NB4 (cell line): ENCODE results near the gene MAML2.
A peak's percentile ranks its signal among the peaks of the same experiment; 100 is the strongest.

ENCODE experiments used
- DNase-seq: peaks from one replicate; pipeline ENCODE4 v3.0.0; 2010; ENCODE audit warnings: low read depth
- H3K4me3 ChIP-seq: one replicate; pipeline ENCODE4 v1.5.1; 2011; ENCODE audit warnings: mild to moderate bottlenecking, low read depth, low read length, moderate library complexity
- MYC ChIP-seq: IDR thresholded peaks from 2 replicates; pipeline ENCODE4 v1.6.1; 2011; ENCODE audit warnings: low read depth, low read length
- POLR2A ChIP-seq: IDR thresholded peaks from 2 replicates; pipeline ENCODE4 v1.6.1; 2011; ENCODE audit warnings: mild to moderate bottlenecking; ENCODE audit not compliant: insufficient read length; ENCODE audit errors: extremely low read depth
- TF ChIP-seq, protein P1 (sequence below): IDR thresholded peaks from 2 replicates; pipeline ENCODE4 v1.6.1; 2011; ENCODE audit warnings: low read depth, low read length
- TF ChIP-seq, protein P2 (sequence below): IDR thresholded peaks from one replicate; pipeline ENCODE4 v1.5.1; 2012; ENCODE audit warnings: low read depth, low read length

The MAML2 gene

DNA sequence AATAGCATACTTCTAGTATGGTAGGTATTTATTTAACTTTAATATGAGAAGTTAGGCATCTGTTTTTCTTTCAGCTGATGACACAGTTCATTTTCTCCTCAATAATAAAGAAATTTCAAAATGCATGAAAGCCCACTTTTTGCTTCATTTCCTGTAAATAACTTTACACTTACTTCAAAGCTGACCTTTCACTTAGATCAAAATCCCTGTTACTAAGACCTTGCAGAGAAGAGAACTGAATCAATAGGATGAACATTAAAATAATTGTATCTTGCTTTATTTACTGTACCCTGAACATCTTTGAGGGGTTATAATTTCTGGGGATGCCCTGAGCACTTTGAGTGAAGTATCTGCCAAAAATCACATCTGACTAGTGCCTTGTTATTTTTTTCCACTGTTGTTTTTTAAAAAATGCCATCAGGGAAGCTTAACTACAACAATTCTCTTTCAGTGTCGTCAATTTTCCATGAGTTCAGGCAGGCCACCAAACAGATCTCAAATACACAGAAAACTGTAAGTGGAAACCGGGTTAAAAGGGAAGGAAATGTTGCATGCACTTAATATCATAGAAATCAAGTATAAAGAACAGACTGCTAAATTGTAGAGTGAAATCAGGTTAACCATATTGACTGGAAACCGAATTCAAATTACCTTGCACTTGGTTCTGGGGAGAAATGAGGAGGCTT is 206.2 kb downstream of the MAML2 start:
- no peak for DNase-seq
- TF ChIP-seq, protein P1, sequence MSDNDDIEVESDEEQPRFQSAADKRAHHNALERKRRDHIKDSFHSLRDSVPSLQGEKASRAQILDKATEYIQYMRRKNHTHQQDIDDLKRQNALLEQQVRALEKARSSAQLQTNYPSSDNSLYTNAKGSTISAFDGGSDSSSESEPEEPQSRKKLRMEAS = no peak
- TF ChIP-seq, protein P2, sequence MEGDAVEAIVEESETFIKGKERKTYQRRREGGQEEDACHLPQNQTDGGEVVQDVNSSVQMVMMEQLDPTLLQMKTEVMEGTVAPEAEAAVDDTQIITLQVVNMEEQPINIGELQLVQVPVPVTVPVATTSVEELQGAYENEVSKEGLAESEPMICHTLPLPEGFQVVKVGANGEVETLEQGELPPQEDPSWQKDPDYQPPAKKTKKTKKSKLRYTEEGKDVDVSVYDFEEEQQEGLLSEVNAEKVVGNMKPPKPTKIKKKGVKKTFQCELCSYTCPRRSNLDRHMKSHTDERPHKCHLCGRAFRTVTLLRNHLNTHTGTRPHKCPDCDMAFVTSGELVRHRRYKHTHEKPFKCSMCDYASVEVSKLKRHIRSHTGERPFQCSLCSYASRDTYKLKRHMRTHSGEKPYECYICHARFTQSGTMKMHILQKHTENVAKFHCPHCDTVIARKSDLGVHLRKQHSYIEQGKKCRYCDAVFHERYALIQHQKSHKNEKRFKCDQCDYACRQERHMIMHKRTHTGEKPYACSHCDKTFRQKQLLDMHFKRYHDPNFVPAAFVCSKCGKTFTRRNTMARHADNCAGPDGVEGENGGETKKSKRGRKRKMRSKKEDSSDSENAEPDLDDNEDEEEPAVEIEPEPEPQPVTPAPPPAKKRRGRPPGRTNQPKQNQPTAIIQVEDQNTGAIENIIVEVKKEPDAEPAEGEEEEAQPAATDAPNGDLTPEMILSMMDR = no peak
- TF ChIP-seq POLR2A (no peak), MYC (no peak)
- H3K4me3 ChIP-seq = no peak overlapping the region

DNA sequence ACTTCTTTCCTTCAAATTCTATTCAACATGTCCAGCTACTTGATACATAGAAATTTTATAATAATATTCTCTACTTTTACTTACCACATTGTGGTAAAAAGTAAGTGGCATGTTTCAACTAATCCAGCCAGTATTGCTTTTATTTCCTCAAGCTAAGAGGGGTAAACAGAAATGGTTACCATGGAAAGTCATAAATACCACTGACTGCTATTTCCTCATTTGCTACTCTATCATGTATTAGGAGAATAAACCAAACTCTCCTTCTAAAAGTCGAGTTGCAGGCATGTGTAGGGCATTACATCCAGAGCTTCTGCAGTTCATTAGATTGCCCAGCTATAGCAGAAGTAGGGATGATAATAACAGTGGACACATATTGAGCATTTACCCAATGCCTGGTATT is 208.4 kb downstream of the MAML2 start:
- H3K4me3 ChIP-seq = no peak overlapping the region
- TF ChIP-seq, protein P1 = no peak
- TF ChIP-seq POLR2A (no peak), MYC (no peak)
- TF ChIP-seq, protein P2 = no peak
- peak; percentile 55 for DNase-seq

DNA sequence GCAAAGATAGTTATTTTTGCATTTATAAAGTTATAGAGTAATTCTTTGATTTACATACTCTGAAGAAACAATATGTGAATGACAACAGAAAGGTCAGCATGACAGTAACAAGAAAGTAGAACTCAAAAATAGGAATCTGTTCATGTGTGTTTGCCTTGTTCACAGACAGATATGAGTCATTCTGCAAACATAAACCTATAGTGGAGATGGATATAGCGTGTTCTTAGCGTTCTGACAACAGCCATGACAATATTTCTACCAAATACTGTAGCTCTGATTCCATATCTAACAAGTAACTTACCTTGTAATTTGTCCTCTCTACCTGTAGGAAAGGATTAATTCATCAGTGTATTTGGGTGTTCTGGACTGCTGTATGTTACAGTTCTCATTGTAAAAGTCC is 210.6 kb downstream of the MAML2 start:
- no peak for DNase-seq
- TF ChIP-seq POLR2A (no peak), MYC (no peak)
- TF ChIP-seq, protein P1 = no peak
- TF ChIP-seq, protein P2 = no peak
- no peak overlapping the region for H3K4me3 ChIP-seq

DNA sequence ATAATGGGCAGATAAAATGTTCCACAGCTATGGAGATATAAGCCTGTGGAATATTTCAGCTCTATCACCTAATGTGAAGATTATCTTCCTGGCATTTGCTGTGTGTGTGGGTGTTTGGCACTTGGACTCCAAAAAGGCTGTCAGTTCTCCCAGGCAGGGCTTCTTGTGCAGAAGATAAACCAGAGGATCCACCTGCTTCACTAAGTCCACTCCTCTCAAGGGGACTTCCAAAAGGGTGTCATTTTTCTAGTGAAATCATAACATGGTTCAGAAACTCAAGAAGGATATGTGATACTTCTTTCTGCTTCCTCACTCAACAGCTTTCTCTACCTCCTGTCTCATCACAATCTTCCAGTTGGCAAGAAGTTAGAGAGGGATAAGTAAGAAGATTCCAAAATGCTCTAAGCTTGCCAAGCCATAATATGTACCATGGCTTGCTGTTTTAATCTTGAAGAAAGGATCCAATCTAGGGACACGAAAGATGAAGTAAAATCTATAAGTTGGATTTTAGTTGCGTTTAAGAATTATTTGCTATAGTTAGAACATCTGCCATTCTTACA is 212.9 kb downstream of the MAML2 start:
- TF ChIP-seq, protein P2 = no peak
- TF ChIP-seq MYC (no peak), POLR2A (no peak)
- TF ChIP-seq, protein P1 = no peak
- no peak for DNase-seq
- H3K4me3 ChIP-seq = no peak overlapping the region

DNA sequence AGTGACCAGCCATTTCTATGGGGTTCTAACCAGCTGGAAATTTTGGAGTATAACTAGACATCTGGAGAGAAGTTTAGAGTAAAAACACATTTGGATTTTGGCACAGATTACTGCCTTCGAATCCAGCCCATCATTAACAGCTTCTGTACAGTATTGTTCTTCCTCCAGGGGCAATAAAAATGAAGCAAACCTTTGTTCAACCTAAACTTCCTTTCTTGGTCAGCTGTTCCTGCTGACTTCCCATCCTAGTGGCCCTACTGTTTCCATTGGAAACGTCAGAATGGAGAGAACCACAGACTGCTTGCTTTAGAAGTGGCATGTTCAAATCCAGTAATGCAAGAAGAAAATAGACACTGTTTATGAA is 215.4 kb downstream of the MAML2 start:
- H3K4me3 ChIP-seq = no peak overlapping the region
- TF ChIP-seq MYC (no peak), POLR2A (no peak)
- TF ChIP-seq, protein P1 = no peak
- TF ChIP-seq, protein P2 = no peak
- DNase-seq = no peak
